DOHH2 (cell line): ENCODE measurements around the gene CDK5RAP2.
"Not testable (repeated sequence)": the region's sequence is repeated elsewhere in the genome, so short reads cannot be mapped to it uniquely, and the experiment has no call there.

ENCODE experiments used
- H3F3A ChIP-seq: fragments of 200-600 bp; sonication (generic), shearing (Covaris generic); 2 replicates; pipeline ENCODE4 v1.6.0; 2016; ENCODE audit warnings: antibody characterized with exemption, mild to moderate bottlenecking; ENCODE audit not compliant: control insufficient read depth, insufficient read depth
- H3K27ac ChIP-seq: fragments of 200-600 bp; sonication (generic); 2 replicates; pipeline ENCODE4 v1.5.1; 2014; ENCODE audit warnings: low read depth, mild to moderate bottlenecking, low read length, moderate library complexity
- H3K27me3 ChIP-seq: fragments of 200-600 bp; sonication (generic); 2 replicates; pipeline ENCODE4 v1.6.1; 2014; ENCODE audit warnings: mild to moderate bottlenecking, low read length, mixed read lengths; ENCODE audit not compliant: control insufficient read depth
- H3K36me3 ChIP-seq: fragments of 200-600 bp; sonication (generic); 2 replicates; pipeline ENCODE4 v1.6.1; 2014; ENCODE audit warnings: mild to moderate bottlenecking, low read length, moderate library complexity, mixed read lengths; ENCODE audit not compliant: control insufficient read depth
- H3K4me1 ChIP-seq: fragments of 200-600 bp; sonication (generic); 2 replicates; pipeline ENCODE4 v1.6.1; 2014; ENCODE audit warnings: mild to moderate bottlenecking, low read length, mixed read lengths; ENCODE audit not compliant: control insufficient read depth
- H3K4me2 ChIP-seq: fragments of 200-600 bp; sonication (generic); 2 replicates; pipeline ENCODE4 v1.6.0; 2014; ENCODE audit warnings: mild to moderate bottlenecking, low read length, moderate library complexity
- H3K4me3 ChIP-seq: fragments of 200-600 bp; sonication (generic); 2 replicates; pipeline ENCODE4 v1.5.1; 2014; ENCODE audit warnings: mild to moderate bottlenecking, low read length, mixed read lengths
- H3K79me2 ChIP-seq: fragments of 200-600 bp; sonication (generic); 2 replicates; pipeline ENCODE4 v1.6.1; 2014; ENCODE audit warnings: mild to moderate bottlenecking, low read length, mixed read lengths; ENCODE audit not compliant: control insufficient read depth
- H3K9me2 ChIP-seq: fragments of 200-600 bp; sonication (generic); replicated peaks from 2 replicates; pipeline ENCODE4 v1.6.1; 2014; ENCODE audit warnings: mild to moderate bottlenecking, low read length, mixed read lengths; ENCODE audit not compliant: control insufficient read depth
- H3K9me3 ChIP-seq: fragments of 200-600 bp; sonication (generic); 2 replicates; pipeline ENCODE4 v1.6.1; 2014; ENCODE audit warnings: antibody characterized with exemption, low read length, mixed read lengths; ENCODE audit not compliant: control insufficient read depth, insufficient read depth
- H4K20me1 ChIP-seq: fragments of 200-600 bp; sonication (generic); 2 replicates; pipeline ENCODE4 v1.6.0; 2014; ENCODE audit warnings: low read depth, mild to moderate bottlenecking, antibody characterized with exemption, low read length, moderate library complexity; ENCODE audit not compliant: control insufficient read depth, insufficient read depth
- EZH2phosphoT487 ChIP-seq: fragments of 200-600 bp; sonication (generic); IDR thresholded peaks from 2 replicates; pipeline ENCODE4 v1.6.1; 2017; ENCODE audit warnings: borderline replicate concordance, mild to moderate bottlenecking, antibody characterized with exemption, low read length, moderate library complexity, mixed read lengths
- TF ChIP-seq, protein P1 (sequence below): fragments of 200-600 bp; sonication (generic); IDR thresholded peaks from one replicate; pipeline ENCODE4 v1.5.1; 2014; ENCODE audit warnings: antibody characterized with exemption, mild to moderate bottlenecking, low read depth, low read length; ENCODE audit not compliant: poor library complexity, severe bottlenecking

Gene CDK5RAP2

DNA sequence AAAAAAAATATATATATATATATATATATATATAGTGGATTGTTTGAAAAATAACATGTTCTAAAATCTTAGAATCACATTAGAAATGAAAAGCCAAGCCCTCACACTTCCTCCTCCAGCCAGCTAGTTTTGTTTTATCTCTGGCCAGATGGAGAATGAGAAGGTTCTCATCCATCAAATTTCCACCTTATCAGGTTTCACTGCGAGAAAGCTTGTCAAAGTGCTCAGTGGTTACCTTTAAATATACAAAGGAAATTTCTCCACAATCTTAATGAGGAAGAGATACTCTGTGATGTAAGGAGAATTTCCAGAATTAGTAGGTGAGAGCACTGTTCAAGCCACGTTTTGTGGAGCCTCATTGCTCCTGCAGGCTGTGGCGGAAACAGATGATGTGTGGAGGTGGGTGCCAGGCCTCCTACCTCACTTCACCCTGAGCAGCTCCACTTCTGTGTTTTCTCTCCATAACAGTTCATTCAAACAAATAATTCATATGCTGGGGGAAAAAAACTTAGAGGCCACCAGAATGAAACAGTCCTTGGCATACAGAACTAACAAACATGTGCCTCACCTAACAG lies 71.9 kb downstream of the CDK5RAP2 start:
- Histone ChIP-seq H3K4me1 (peaks cover 8% of the 10 kb centered on the region), H3K27me3 (no peaks in the 10 kb centered on the region), H3K4me3 (no peak overlapping the region), H3K9me3 (0 out of 2 replicates have a peak, but pooled peaks cover 3% of the 10 kb centered on the region), H3K9me2 (no peaks in the 10 kb centered on the region), H3F3A (no peaks in the 10 kb centered on the region), H3K36me3 (peaks cover 78% of the 10 kb centered on the region), H3K79me2 (no peaks in the 10 kb centered on the region), H3K27ac (no peak overlapping the region), H4K20me1 (no peaks in the 10 kb centered on the region), H3K4me2 (no peak overlapping the region)
- TF ChIP-seq, protein P1, sequence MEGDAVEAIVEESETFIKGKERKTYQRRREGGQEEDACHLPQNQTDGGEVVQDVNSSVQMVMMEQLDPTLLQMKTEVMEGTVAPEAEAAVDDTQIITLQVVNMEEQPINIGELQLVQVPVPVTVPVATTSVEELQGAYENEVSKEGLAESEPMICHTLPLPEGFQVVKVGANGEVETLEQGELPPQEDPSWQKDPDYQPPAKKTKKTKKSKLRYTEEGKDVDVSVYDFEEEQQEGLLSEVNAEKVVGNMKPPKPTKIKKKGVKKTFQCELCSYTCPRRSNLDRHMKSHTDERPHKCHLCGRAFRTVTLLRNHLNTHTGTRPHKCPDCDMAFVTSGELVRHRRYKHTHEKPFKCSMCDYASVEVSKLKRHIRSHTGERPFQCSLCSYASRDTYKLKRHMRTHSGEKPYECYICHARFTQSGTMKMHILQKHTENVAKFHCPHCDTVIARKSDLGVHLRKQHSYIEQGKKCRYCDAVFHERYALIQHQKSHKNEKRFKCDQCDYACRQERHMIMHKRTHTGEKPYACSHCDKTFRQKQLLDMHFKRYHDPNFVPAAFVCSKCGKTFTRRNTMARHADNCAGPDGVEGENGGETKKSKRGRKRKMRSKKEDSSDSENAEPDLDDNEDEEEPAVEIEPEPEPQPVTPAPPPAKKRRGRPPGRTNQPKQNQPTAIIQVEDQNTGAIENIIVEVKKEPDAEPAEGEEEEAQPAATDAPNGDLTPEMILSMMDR, result no peak
- no peak for TF ChIP-seq EZH2phosphoT487

GRCh38 chr9:120505186-120505585 lies 74.8 kb downstream of the CDK5RAP2 start:
- H3K4me1 ChIP-seq, result peaks cover 8% of the 10 kb centered on the region
- TF ChIP-seq, protein P1, result no peak
- no peak for TF ChIP-seq EZH2phosphoT487
- no peaks in the 10 kb centered on the region for H3K9me2 ChIP-seq
- 0 out of 2 replicates have a peak, but pooled peaks cover 3% of the 10 kb centered on the region for H3K9me3 ChIP-seq
- peaks cover 68% of the 10 kb centered on the region for H3K36me3 ChIP-seq
- H3F3A ChIP-seq, result no peaks in the 10 kb centered on the region
- H4K20me1 ChIP-seq, result no peaks in the 10 kb centered on the region
- no peak overlapping the region for H3K4me3 ChIP-seq
- H3K27me3 ChIP-seq, result no peaks in the 10 kb centered on the region
- H3K4me2 ChIP-seq, result no peak overlapping the region
- H3K27ac ChIP-seq, result no peak overlapping the region
- H3K79me2 ChIP-seq, result no peaks in the 10 kb centered on the region

GRCh38 chr9:120500733-120501132 lies 79.2 kb downstream of the CDK5RAP2 start:
- no peaks in the 10 kb centered on the region for H3K9me3 ChIP-seq
- no peak overlapping the region for H3K4me2 ChIP-seq
- peaks cover 42% of the 10 kb centered on the region for H3K36me3 ChIP-seq
- no peaks in the 10 kb centered on the region for H3K4me1 ChIP-seq
- TF ChIP-seq, protein P1, result no peak
- TF ChIP-seq EZH2phosphoT487, result no peak
- H3K9me2 ChIP-seq, result no peaks in the 10 kb centered on the region
- no peaks in the 10 kb centered on the region for H3K27me3 ChIP-seq
- H3K4me3 ChIP-seq, result no peak overlapping the region
- no peaks in the 10 kb centered on the region for H3K79me2 ChIP-seq
- H3K27ac ChIP-seq, result no peak overlapping the region
- H4K20me1 ChIP-seq, result no peaks in the 10 kb centered on the region
- H3F3A ChIP-seq, result no peaks in the 10 kb centered on the region

DNA sequence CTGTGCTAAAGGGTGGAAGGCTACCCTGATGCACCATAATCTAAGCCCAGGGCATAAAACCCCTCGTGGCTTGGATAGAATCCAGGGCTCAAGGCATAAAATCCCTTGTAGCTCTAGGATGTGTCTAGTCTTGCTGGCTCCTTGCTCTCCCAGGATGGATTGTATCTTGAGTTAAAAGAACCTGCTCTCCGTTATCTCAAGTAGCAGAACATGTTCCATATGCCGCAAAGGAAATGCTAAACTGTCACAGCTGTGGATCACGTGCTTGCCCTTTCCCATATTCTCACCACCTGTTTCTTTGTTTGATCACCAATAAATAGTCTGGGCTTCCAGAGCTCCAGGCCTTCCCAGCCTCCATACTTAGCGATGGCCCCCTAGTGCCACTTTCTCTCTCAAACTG lies 82.1 kb downstream of the CDK5RAP2 start:
- H3K4me3 ChIP-seq, result not testable (repeated sequence)

GRCh38 chr9:120496438-120496837 lies 83.5 kb downstream of the CDK5RAP2 start:
- not testable (repeated sequence) for H3K9me3 ChIP-seq, H3K27ac ChIP-seq, H3K4me1 ChIP-seq, H3K27me3 ChIP-seq, H3F3A ChIP-seq, H3K4me2 ChIP-seq, H3K4me3 ChIP-seq, H3K79me2 ChIP-seq, H3K9me2 ChIP-seq, H4K20me1 ChIP-seq
- H3K36me3 ChIP-seq, result peaks cover 16% of the 10 kb centered on the region

More for the DNA sequence above, 82.1 kb downstream of the CDK5RAP2 start:
- not testable (repeated sequence) for H3F3A ChIP-seq, H3K9me3 ChIP-seq, H3K27ac ChIP-seq, H3K27me3 ChIP-seq, H3K4me2 ChIP-seq, H4K20me1 ChIP-seq, H3K9me2 ChIP-seq, H3K4me1 ChIP-seq, H3K79me2 ChIP-seq
- H3K36me3 ChIP-seq, result peaks cover 26% of the 10 kb centered on the region
